Measurements from ENCODE around the gene MRPS27.
"Not testable (repeated sequence)": the region's sequence is repeated elsewhere in the genome, so short reads cannot be mapped to it uniquely, and the experiment has no call there.

The MRPS27 gene

DNA sequence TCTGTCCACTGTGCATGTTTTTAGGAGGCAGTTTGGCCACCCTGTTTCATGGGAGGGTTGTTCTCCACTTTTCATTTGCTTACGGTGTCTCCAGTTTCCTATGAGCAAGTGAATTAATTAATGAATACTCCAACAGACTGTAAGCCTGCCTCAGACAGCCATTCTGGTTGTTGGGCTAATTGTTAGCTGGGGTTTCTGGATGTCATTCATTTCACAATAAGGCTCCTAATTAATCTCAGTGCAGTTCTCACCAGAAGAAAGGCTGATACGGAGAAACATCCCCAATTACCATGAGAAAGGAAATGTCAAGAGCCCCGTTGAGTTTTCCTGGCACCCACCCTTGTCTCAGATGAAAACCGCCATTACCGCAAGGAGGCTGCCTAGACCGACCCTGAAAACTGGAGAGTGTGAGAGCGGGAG, 136.9 kb downstream of the MRPS27 start:
- no peaks in the 10 kb centered on the region for H3K4me1 ChIP-seq (ENCODE audit: control insufficient read depth, insufficient read depth, low read length, poor library complexity, severe bottlenecking)
- DNase-seq = no peak
- no peak overlapping the region for H3K4me3 ChIP-seq (ENCODE audit: insufficient read depth, low read depth, low read length, poor library complexity, severe bottlenecking)
- H3K27me3 ChIP-seq (replicated peaks; ENCODE audit: control insufficient read depth, insufficient read depth, low read length, poor library complexity, severe bottlenecking) = peaks cover 3% of the 10 kb centered on the region
- no peaks in the 10 kb centered on the region for H3K36me3 ChIP-seq (ENCODE audit: control insufficient read depth, insufficient read depth, low read length)
- no peaks in the 10 kb centered on the region for H3K9me3 ChIP-seq (ENCODE audit: control insufficient read depth, low read length)
- no peak overlapping the region for H3K27ac ChIP-seq (ENCODE audit: insufficient read depth, low read length, poor library complexity, severe bottlenecking)

DNA sequence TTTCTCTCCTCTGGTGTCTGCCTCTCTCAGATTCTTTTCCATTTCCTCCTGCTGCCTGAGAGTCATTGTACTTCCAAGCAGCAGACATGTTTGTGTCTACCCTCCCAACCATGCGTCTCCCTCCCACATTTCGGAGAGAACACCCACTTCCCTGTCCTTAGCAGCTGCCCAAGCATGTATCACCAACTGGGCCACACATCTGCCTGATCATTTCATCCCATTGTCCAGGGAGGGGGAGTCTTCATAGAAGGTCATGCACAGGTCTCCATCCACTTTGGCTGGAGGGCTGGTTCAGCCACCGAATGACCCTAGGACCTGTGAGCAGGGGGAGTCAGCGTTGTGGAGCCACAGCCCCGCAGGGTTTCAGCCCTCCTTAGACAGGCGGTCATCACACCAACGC, 137.4 kb downstream of the MRPS27 start:
- no peak overlapping the region for H3K4me3 ChIP-seq (ENCODE audit: insufficient read depth, low read depth, low read length, poor library complexity, severe bottlenecking)
- no peak overlapping the region for H3K27ac ChIP-seq (ENCODE audit: insufficient read depth, low read length, poor library complexity, severe bottlenecking)
- no peaks in the 10 kb centered on the region for H3K4me1 ChIP-seq (ENCODE audit: control insufficient read depth, insufficient read depth, low read length, poor library complexity, severe bottlenecking)
- H3K27me3 ChIP-seq (replicated peaks; ENCODE audit: control insufficient read depth, insufficient read depth, low read length, poor library complexity, severe bottlenecking) = peaks cover 3% of the 10 kb centered on the region
- H3K9me3 ChIP-seq (ENCODE audit: control insufficient read depth, low read length) = no peaks in the 10 kb centered on the region
- no peak for DNase-seq
- no peaks in the 10 kb centered on the region for H3K36me3 ChIP-seq (ENCODE audit: control insufficient read depth, insufficient read depth, low read length)

DNA sequence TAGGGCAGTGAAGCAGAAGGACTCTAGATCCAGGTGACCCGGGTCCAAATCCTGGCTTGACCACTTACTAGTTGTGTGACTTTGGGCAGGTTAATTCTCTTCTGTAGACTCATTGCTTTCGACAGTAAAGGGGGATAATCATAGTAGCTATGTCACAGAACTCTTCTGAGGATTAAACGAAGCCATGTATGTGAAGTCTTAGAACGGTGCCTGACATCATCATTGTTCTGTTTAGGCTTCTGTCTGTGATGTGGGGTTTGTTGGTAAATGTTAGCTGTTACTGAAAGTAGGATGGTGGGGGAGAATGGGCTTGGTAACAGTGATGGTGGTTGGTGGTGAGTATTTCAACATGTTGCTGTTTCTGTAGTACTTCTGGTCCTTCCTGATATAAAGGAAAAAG, 139.1 kb downstream of the MRPS27 start:
- no peak overlapping the region for H3K27ac ChIP-seq (ENCODE audit: insufficient read depth, low read length, poor library complexity, severe bottlenecking)
- H3K4me3 ChIP-seq (ENCODE audit: insufficient read depth, low read depth, low read length, poor library complexity, severe bottlenecking) = no peak overlapping the region
- peaks cover 3% of the 10 kb centered on the region for H3K27me3 ChIP-seq (replicated peaks; ENCODE audit: control insufficient read depth, insufficient read depth, low read length, poor library complexity, severe bottlenecking)
- DNase-seq = no peak
- H3K36me3 ChIP-seq (ENCODE audit: control insufficient read depth, insufficient read depth, low read length) = no peaks in the 10 kb centered on the region
- no peaks in the 10 kb centered on the region for H3K9me3 ChIP-seq (ENCODE audit: control insufficient read depth, low read length)
- no peaks in the 10 kb centered on the region for H3K4me1 ChIP-seq (ENCODE audit: control insufficient read depth, insufficient read depth, low read length, poor library complexity, severe bottlenecking)

DNA sequence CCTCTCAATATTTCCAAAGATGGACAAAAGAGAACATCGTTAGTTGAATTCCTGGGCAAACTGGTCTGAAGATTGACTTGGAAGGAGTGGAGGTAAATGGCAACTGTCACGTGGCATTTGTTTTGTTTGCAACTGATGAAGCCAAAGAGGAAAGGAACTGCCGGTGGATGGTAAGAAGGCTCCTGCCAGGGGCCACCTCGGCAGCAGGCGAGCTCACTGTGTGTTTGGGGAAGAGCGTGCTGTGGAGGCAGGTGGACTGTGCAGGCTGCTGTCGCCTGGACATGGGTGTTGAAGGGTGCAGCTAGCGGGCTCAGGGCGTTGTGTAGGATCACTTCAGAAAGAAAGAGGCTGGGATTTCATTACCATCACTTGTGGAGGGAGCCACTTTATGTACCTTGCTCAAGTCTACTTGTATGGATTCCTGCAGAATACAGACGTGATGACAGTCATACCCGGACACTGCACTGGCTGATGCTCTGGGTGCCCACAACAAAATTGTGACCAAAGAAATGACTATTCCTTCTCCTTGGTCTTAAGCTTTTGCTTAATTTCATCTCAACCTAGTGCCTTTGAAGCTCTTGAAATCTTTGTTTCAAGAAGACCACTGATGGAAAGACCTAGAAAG, 140.1 kb downstream of the MRPS27 start:
- Histone ChIP-seq H3K4me3 (ENCODE audit: insufficient read depth, low read depth, low read length, poor library complexity, severe bottlenecking) (no peak overlapping the region), H3K27ac (ENCODE audit: insufficient read depth, low read length, poor library complexity, severe bottlenecking) (no peak overlapping the region), H3K9me3 (ENCODE audit: control insufficient read depth, low read length) (no peaks in the 10 kb centered on the region), H3K27me3 (replicated peaks; ENCODE audit: control insufficient read depth, insufficient read depth, low read length, poor library complexity, severe bottlenecking) (peaks cover 3% of the 10 kb centered on the region), H3K36me3 (ENCODE audit: control insufficient read depth, insufficient read depth, low read length) (no peaks in the 10 kb centered on the region), H3K4me1 (ENCODE audit: control insufficient read depth, insufficient read depth, low read length, poor library complexity, severe bottlenecking) (no peaks in the 10 kb centered on the region)
- DNase-seq = no peak

DNA sequence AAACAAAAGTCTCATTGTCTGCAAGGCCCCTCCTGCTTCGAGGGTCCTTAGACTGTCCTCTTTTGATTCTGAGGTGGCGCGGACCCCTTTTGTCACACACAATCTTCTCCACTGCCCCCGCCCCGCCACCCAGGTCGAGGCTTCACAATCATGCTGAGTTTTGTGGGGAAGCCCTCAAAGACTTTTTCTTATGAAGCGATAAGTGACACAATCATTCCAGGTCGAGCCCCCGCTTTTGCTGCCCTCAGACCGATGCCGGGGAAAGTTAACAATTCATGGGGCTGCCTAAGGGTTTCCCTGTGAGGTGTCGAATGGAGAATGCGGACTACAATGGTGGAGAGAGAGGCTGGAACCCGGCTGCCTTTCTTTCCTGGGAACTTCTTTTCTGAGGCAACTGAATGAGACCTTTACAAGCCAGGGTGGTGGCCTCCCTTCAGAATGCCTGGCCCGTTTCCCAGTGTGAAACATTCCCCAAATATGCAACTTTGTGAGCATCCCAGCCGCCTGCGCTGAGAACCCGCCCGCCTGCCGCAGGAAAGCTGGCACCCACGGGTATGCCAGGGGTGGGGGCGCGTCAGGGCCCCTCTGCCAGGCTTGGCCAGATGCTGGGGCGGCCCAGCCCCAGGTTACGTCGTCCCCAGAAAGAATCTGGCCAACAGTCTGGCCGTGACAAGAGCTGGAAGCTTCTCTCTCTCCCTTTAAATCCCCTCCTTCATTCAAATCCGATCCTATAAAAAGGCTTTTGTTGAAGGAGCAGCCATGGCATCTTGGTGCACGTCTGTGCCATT, 140.8 kb downstream of the MRPS27 start:
- H3K4me1 ChIP-seq (ENCODE audit: control insufficient read depth, insufficient read depth, low read length, poor library complexity, severe bottlenecking) = no peaks in the 10 kb centered on the region
- no peak for DNase-seq
- H3K27me3 ChIP-seq (replicated peaks; ENCODE audit: control insufficient read depth, insufficient read depth, low read length, poor library complexity, severe bottlenecking) = peaks cover 3% of the 10 kb centered on the region
- H3K9me3 ChIP-seq (ENCODE audit: control insufficient read depth, low read length) = no peaks in the 10 kb centered on the region
- no peak overlapping the region for H3K4me3 ChIP-seq (ENCODE audit: insufficient read depth, low read depth, low read length, poor library complexity, severe bottlenecking)
- no peaks in the 10 kb centered on the region for H3K36me3 ChIP-seq (ENCODE audit: control insufficient read depth, insufficient read depth, low read length)
- H3K27ac ChIP-seq (ENCODE audit: insufficient read depth, low read length, poor library complexity, severe bottlenecking) = no peak overlapping the region

DNA sequence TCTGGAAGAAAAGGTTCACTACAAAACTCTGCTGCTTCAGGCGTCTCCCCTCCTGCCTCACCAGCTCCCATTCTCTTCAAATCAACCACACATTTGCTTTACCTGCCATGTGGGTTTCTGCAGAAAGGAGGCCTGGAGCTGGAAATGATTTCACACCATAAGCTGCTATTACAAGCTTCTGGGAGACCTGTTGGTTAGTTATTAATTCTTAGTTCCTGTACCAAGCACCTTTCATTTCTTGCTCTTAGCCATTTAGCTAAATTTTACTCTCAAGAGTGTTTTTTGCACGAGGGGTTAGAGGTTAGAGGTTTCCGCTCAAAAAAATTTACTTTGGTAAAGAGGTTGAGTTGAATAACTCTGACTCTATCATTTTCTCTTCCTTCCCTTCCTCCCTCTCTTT, 142.5 kb downstream of the MRPS27 start:
- H3K4me1 ChIP-seq (ENCODE audit: control insufficient read depth, insufficient read depth, low read length, poor library complexity, severe bottlenecking) = no peaks in the 10 kb centered on the region
- no peaks in the 10 kb centered on the region for H3K9me3 ChIP-seq (ENCODE audit: control insufficient read depth, low read length)
- H3K27ac ChIP-seq (ENCODE audit: insufficient read depth, low read length, poor library complexity, severe bottlenecking) = no peak overlapping the region
- H3K4me3 ChIP-seq (ENCODE audit: insufficient read depth, low read depth, low read length, poor library complexity, severe bottlenecking) = no peak overlapping the region
- no peak for DNase-seq
- no peaks in the 10 kb centered on the region for H3K36me3 ChIP-seq (ENCODE audit: control insufficient read depth, insufficient read depth, low read length)
- H3K27me3 ChIP-seq (replicated peaks; ENCODE audit: control insufficient read depth, insufficient read depth, low read length, poor library complexity, severe bottlenecking) = no peaks in the 10 kb centered on the region

DNA sequence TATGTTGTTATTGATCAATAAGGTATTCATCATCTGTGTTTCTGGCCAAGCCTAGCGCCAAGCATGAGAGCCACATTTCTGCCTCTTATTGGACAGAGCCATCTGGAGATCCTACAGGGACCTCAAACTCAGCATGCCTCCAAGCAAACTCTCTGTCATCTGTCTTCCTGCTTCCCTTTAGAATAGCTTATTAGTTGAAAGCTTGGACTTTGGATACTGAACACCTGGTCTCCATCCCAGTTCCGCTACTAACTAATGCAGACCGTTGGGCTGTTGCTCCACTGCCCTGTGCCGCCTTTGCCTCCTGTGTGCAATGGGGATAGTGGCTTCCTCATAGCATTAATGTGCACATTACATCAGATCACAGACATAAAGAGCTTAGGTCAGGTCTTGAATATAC, 147.3 kb downstream of the MRPS27 start:
- no peak for DNase-seq
- H3K4me1 ChIP-seq (ENCODE audit: control insufficient read depth, insufficient read depth, low read length, poor library complexity, severe bottlenecking) = no peaks in the 10 kb centered on the region
- no peak overlapping the region for H3K4me3 ChIP-seq (ENCODE audit: insufficient read depth, low read depth, low read length, poor library complexity, severe bottlenecking)
- no peak overlapping the region for H3K27ac ChIP-seq (ENCODE audit: insufficient read depth, low read length, poor library complexity, severe bottlenecking)
- H3K36me3 ChIP-seq (ENCODE audit: control insufficient read depth, insufficient read depth, low read length) = no peaks in the 10 kb centered on the region
- no peaks in the 10 kb centered on the region for H3K9me3 ChIP-seq (ENCODE audit: control insufficient read depth, low read length)
- H3K27me3 ChIP-seq (replicated peaks; ENCODE audit: control insufficient read depth, insufficient read depth, low read length, poor library complexity, severe bottlenecking) = no peaks in the 10 kb centered on the region

DNA sequence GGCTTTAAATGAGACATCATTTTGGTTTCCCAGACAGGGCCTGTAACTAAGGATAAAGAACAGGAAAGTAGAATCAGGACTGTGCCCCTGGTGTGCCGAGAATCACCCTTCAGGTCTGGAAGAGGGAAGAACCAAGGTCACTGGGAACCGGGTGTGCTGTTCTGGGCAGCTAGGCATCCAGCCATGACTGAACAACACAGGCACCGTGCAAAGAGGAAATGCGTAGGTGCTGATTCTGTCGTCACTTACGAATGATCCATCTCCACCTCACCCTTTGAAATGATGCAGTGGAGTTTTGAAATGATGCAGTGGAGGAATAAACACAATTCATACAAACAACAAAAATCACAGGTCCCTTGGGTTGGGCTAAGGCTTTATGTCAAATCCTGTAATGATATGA, 148.4 kb downstream of the MRPS27 start:
- Histone ChIP-seq H3K27ac (ENCODE audit: insufficient read depth, low read length, poor library complexity, severe bottlenecking) (no peak overlapping the region), H3K4me3 (ENCODE audit: insufficient read depth, low read depth, low read length, poor library complexity, severe bottlenecking) (no peak overlapping the region), H3K9me3 (ENCODE audit: control insufficient read depth, low read length) (no peaks in the 10 kb centered on the region), H3K36me3 (ENCODE audit: control insufficient read depth, insufficient read depth, low read length) (no peaks in the 10 kb centered on the region), H3K27me3 (replicated peaks; ENCODE audit: control insufficient read depth, insufficient read depth, low read length, poor library complexity, severe bottlenecking) (no peaks in the 10 kb centered on the region), H3K4me1 (ENCODE audit: control insufficient read depth, insufficient read depth, low read length, poor library complexity, severe bottlenecking) (no peaks in the 10 kb centered on the region)
- no peak for DNase-seq

DNA sequence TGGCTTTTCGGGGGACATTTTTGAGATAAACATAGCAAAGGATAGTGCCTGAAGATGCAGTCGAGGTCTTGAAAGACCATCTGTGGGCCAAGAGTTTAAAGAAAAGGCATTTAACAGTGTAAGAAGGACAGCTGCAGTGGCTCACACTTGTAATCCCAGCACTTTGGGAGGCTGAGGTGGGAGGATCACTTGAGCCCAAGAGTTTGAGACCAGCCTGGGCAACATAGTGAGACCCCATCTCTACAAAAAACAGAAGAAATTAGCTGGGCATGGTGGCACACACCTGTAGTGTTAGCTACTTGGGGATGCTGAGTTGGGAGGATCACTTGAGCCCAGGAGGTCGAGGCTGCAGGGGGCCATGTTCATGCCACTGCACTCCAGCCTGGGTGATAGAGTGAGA, 148.9 kb downstream of the MRPS27 start:
- not testable (repeated sequence) for H3K36me3 ChIP-seq (ENCODE audit: control insufficient read depth, insufficient read depth, low read length); H3K9me3 ChIP-seq (ENCODE audit: control insufficient read depth, low read length); H3K4me1 ChIP-seq (ENCODE audit: control insufficient read depth, insufficient read depth, low read length, poor library complexity, severe bottlenecking); H3K4me3 ChIP-seq (ENCODE audit: insufficient read depth, low read depth, low read length, poor library complexity, severe bottlenecking); H3K27ac ChIP-seq (ENCODE audit: insufficient read depth, low read length, poor library complexity, severe bottlenecking); H3K27me3 ChIP-seq (replicated peaks; ENCODE audit: control insufficient read depth, insufficient read depth, low read length, poor library complexity, severe bottlenecking); DNase-seq

DNA sequence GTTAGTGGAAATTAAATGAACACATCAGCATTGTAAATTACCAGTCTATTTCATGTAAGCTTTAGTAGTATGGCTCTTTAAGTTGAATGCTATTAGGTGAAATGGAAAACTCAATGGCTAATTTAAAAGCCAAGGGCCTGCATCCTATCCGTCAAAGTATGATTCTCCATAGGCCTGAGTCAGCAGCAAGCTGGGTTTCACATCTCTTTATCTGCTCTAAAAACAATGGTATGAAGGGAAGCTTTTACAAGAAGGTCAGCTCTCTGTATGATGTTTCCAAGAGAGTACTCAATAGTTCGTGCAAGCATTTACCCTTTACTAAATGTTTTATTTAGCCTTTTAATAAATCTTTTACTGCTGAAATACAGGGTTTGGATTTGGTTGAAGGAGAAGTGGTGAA, 149.9 kb downstream of the MRPS27 start:
- Histone ChIP-seq H3K36me3 (ENCODE audit: control insufficient read depth, insufficient read depth, low read length) (no peaks in the 10 kb centered on the region), H3K9me3 (ENCODE audit: control insufficient read depth, low read length) (no peaks in the 10 kb centered on the region), H3K27ac (ENCODE audit: insufficient read depth, low read length, poor library complexity, severe bottlenecking) (no peak overlapping the region), H3K4me1 (ENCODE audit: control insufficient read depth, insufficient read depth, low read length, poor library complexity, severe bottlenecking) (no peaks in the 10 kb centered on the region), H3K27me3 (replicated peaks; ENCODE audit: control insufficient read depth, insufficient read depth, low read length, poor library complexity, severe bottlenecking) (no peaks in the 10 kb centered on the region), H3K4me3 (ENCODE audit: insufficient read depth, low read depth, low read length, poor library complexity, severe bottlenecking) (no peak overlapping the region)
- no peak for DNase-seq
